ENCODE results near the gene LRIT3. TPM values are rescaled to one million over a fixed set of nuclear protein-coding genes. Genes with fewer than 3 reads are reported as not detected.

LRIT3 gene
- total and polyA plus RNA-seq, 2 of the 13 experiments (the other 11 are each of a cell fraction or from before 2014, with no cell fraction given) = 0.03 TPM; not detected in 1

- ATAC-seq = peak; percentile 76
- BruUV-seq (replicated peaks) = no TSS peak
- CTCF ChIA-PET (ENCODE audit: low intra/inter-chr PET ratio, low total read pairs) = no interaction called here
- H3K79me2 ChIP-seq (ENCODE audit: insufficient read depth, low read length) = peaks cover 46% of the 10 kb centered on the region
- peak within 1 kb of the TSS; percentile 65 for H3K4me2 ChIP-seq (ENCODE audit: low read depth, low read length)
- H3K27me3 ChIP-seq (ENCODE audit: control insufficient read depth in 1 of 2, insufficient read depth in 2 of 2, low read length in 2 of 2) = no peaks in the 10 kb centered on the region
- H4K20me1 ChIP-seq (ENCODE audit: insufficient read depth, low read length) = no peaks in the 10 kb centered on the region; the same call in 1 of the 2 replicates
- peak within 1 kb of the TSS; percentile 68 to 89 (median 80); a peak in 5 of 6 replicates for H3K4me3 ChIP-seq (replicated peaks in 1 of 3; ENCODE audit: insufficient read depth in 1 of 3, low read depth in 2 of 3, low read length in 3 of 3)
- peaks cover 7% of the 10 kb centered on the region; the same call in 1 of the 2 replicates for H3K9me3 ChIP-seq (ENCODE audit: low read length)
- FAIRE-seq = peak; percentile 92
- H3K36me3 ChIP-seq (replicated peaks in 1 of 2; ENCODE audit: control insufficient read depth in 1 of 2, insufficient read depth in 2 of 2, low read length in 2 of 2) = peaks cover 0 to 6% of the 10 kb centered on the region in 2 experiments; a peak in 3 of 5 replicates
- POLR2A ChIA-PET = interaction anchor here (0.6 to 1.9 kb wide), 6 partner anchors 13 to 369 kb away, joined by 3 to 13 read pairs (median 5); partner anchors contain the start of genes GAR1, MCUB, PLA2G12A and SEC24B
- peak; percentile 95 for DNase-seq (ENCODE audit: low spot score)
- WGBS (ENCODE audit: low lambda C conversion rate) = 0% methylated on average over 2 of the region's 2 CpGs
- peaks cover 75% of the 10 kb centered on the region for H3K4me1 ChIP-seq (ENCODE audit: insufficient read depth, low read length)
- H3K27ac ChIP-seq (ENCODE audit: extremely low read length, insufficient read depth, low read length) = peak within 1 kb of the TSS; percentile 79
- H3K9ac ChIP-seq (ENCODE audit: insufficient read depth, low read depth, low read length) = peak within 1 kb of the TSS; percentile 76
- intact Hi-C loops (cut with micrococcal nuclease; ENCODE audit: unreplicated experiment) (loop anchor here (1.0 to 10.0 kb wide), 4 partner anchors 13 to 370 kb away; partner anchors contain the start of genes GAR1, MCUB and SEC24B), in situ Hi-C loops (cut with HindIII; ENCODE audit: extremely low pct_ligation_motif_present, low pct_unique_long_range_greater_than_20kb) (loop anchor here (5.0 to 25.0 kb wide), 2 partner anchors 240 to 370 kb away; partner anchors contain the start of genes MCUB and SEC24B)
- peak within 1 kb of the TSS; percentile 4 for H2AFZ ChIP-seq (ENCODE audit: low read length)
- TF ChIP-seq TAF1 (CRISPR knock-in tag; IDR thresholded peaks at IDR 0.05) (peak; percentile 18; the same call in 1 of the 2 replicates), NFYB (CRISPR knock-in tag; IDR thresholded peaks at IDR 0.05) (peak; percentile 40; the same call in 1 of the 2 replicates), TBX2 (CRISPR knock-in tag; IDR thresholded peaks at IDR 0.05; ENCODE audit: borderline replicate concordance) (no peak), NCOA2 (CRISPR knock-in tag; IDR thresholded peaks at IDR 0.05) (peak; percentile 80), KAT2B (IDR thresholded peaks at IDR 0.05; ENCODE audit: borderline replicate concordance, low read depth, low read length) (no peak), EP300 (IDR thresholded peaks at IDR 0.05; ENCODE audit: low read depth in 2 of 2, low read length in 2 of 2) (peak in 1 of 2 experiments; percentile 69; a peak in 2 of 4 replicates), EP300 (CRISPR knock-in tag; IDR thresholded peaks at IDR 0.05; ENCODE audit: borderline replicate concordance) (no peak), ZNF619 (CRISPR knock-in tag; IDR thresholded peaks at IDR 0.05) (no peak), MAFK (conservative IDR thresholded peaks at IDR 0.05 in 1 of 2, IDR thresholded peaks at IDR 0.05 in 1 of 2; ENCODE audit: low read length in 2 of 2) (no peak), ZNF263 (CRISPR knock-in tag; IDR thresholded peaks at IDR 0.05) (no peak), ZNF605 (CRISPR knock-in tag; IDR thresholded peaks at IDR 0.05) (no peak), PRPF4 (IDR thresholded peaks at IDR 0.05; ENCODE audit: low read depth, low read length, poor library complexity, severe bottlenecking) (no peak), PHF5A (CRISPR knock-in tag; IDR thresholded peaks at IDR 0.05; ENCODE audit: low read depth, unreplicated experiment) (no peak), ZNF468 (CRISPR knock-in tag; IDR thresholded peaks at IDR 0.05) (no peak), KLF9 (CRISPR knock-in tag; IDR thresholded peaks at IDR 0.05; ENCODE audit: low read depth) (no peak), NR2F6 (IDR thresholded peaks at IDR 0.05) (no peak), NR2F6 (CRISPR knock-in tag; IDR thresholded peaks at IDR 0.05) (no peak), ATF7-NPFF (CRISPR knock-in tag; IDR thresholded peaks at IDR 0.05; ENCODE audit: low read depth) (no peak), NKX3-1 (CRISPR knock-in tag; IDR thresholded peaks at IDR 0.05) (no peak), GABPA (IDR thresholded peaks at IDR 0.05; ENCODE audit: low read depth, low read length) (no peak), GABPA (CRISPR knock-in tag; IDR thresholded peaks at IDR 0.05; ENCODE audit: low read depth) (0 out of 2 replicates have a peak, but pooled peaks have one; percentile 26), CHD2 (IDR thresholded peaks at IDR 0.05; ENCODE audit: low read depth, low read length) (no peak), ZNF496 (CRISPR knock-in tag; IDR thresholded peaks at IDR 0.05; ENCODE audit: insufficient replicate concordance) (no peak), ZNF383 (CRISPR knock-in tag; IDR thresholded peaks at IDR 0.05; ENCODE audit: borderline replicate concordance) (no peak), NRL (CRISPR knock-in tag; IDR thresholded peaks at IDR 0.05; ENCODE audit: borderline replicate concordance) (no peak), ZNF816 (CRISPR knock-in tag; IDR thresholded peaks at IDR 0.05; ENCODE audit: borderline replicate concordance) (no peak), ARNT2 (CRISPR knock-in tag; IDR thresholded peaks at IDR 0.05; ENCODE audit: low read depth) (no peak), ZNF766 (CRISPR knock-in tag; IDR thresholded peaks at IDR 0.05; ENCODE audit: borderline replicate concordance) (no peak), ZFP1 (CRISPR knock-in tag; IDR thresholded peaks at IDR 0.05) (0 out of 2 replicates have a peak, but pooled peaks have one; percentile 34), RFX1 (IDR thresholded peaks at IDR 0.05) (no peak), ADNP (CRISPR knock-in tag; IDR thresholded peaks at IDR 0.05) (no peak), DNMT1 (CRISPR knock-in tag; IDR thresholded peaks at IDR 0.05) (no peak)
Observed at GRCh38 chr4:109801895-109802319, 46.0 kb upstream of the LRIT3 start, which contains the start of gene CFI. TSS of gene CFI (minus strand) at chr4:109801999. CDS start at chr4:109801971, 28 bp downstream.

Data from HepG2 (cell line).